Fibroblast of lung (primary cell): Measurements from ENCODE around the gene EPB41. TPM values are rescaled to one million over a fixed set of nuclear protein-coding genes. Genes with fewer than 3 reads are reported as not detected.
A peak's percentile ranks its signal among the peaks of the same experiment; 100 is the strongest.

Experiments
- DNase-seq, 2 donors: peaks; one replicate each; pipeline versions ENCODE4 v3.0.0 to v3.0.0-alpha.2; 2010; ENCODE audit warnings: low read depth in 2 of 2
- H2AFZ ChIP-seq: 2 replicates; pipeline ENCODE4 v1.5.1; 2012; ENCODE audit warnings: low read length, control low read depth, inconsistent platforms
- H3K27ac ChIP-seq: 2 replicates; pipeline ENCODE4 v1.5.1; 2011; ENCODE audit warnings: low read length, control low read depth; ENCODE audit not compliant: insufficient read depth
- H3K27me3 ChIP-seq: 2 replicates; pipeline ENCODE4 v1.5.1; 2011; ENCODE audit warnings: mild to moderate bottlenecking, low read length; ENCODE audit not compliant: control insufficient read depth, insufficient read depth
- H3K36me3 ChIP-seq: 2 replicates; pipeline ENCODE4 v1.5.1; 2011; ENCODE audit warnings: low read length; ENCODE audit not compliant: control insufficient read depth, insufficient read depth
- H3K4me1 ChIP-seq: 2 replicates; pipeline ENCODE4 v1.5.1; 2011; ENCODE audit warnings: low read length; ENCODE audit not compliant: control insufficient read depth, insufficient read depth; ENCODE audit errors: extremely low read depth
- H3K4me2 ChIP-seq: 2 replicates; pipeline ENCODE4 v1.5.1; 2011; ENCODE audit warnings: low read length, control low read depth; ENCODE audit not compliant: insufficient read depth; ENCODE audit errors: extremely low read depth
- H3K4me3 ChIP-seq, 4 experiments: fragments of 200-600 bp in 1 of 4; sonication (generic) in 1 of 4; replicated peaks in 1 of 4; 2 replicates each; pipeline ENCODE4 v1.5.1; 2011 to 2016; ENCODE audit warnings: low read length in 4 of 4, low read depth in 3 of 4, mild to moderate bottlenecking in 3 of 4, control low read depth in 2 of 4, inconsistent platforms in 1 of 4, mixed read lengths in 1 of 4; ENCODE audit not compliant: insufficient read depth in 1 of 4; ENCODE audit errors: control extremely low read depth in 1 of 4
- H3K79me2 ChIP-seq: 2 replicates; pipeline ENCODE4 v1.5.1; 2012; ENCODE audit warnings: mild to moderate bottlenecking, low read length, inconsistent platforms; ENCODE audit not compliant: control insufficient read depth, insufficient read depth
- H3K9ac ChIP-seq: 2 replicates; pipeline ENCODE4 v1.5.1; 2011; ENCODE audit warnings: mild to moderate bottlenecking, low read length, control low read depth; ENCODE audit not compliant: insufficient read depth
- H3K9me3 ChIP-seq: 2 replicates; pipeline ENCODE4 v1.5.1; 2012; ENCODE audit warnings: low read depth, low read length; ENCODE audit not compliant: control insufficient read depth, insufficient read depth
- H4K20me1 ChIP-seq: 2 replicates; pipeline ENCODE4 v1.5.1; 2011; ENCODE audit warnings: low read length; ENCODE audit not compliant: control insufficient read depth, insufficient read depth; ENCODE audit errors: extremely low read depth
- EZH2 ChIP-seq: IDR thresholded peaks from 2 replicates; pipeline ENCODE4 v1.5.1; 2012; ENCODE audit warnings: low read length, control low read depth, mild to moderate bottlenecking; ENCODE audit errors: missing control alignments
- polyA plus RNA-seq, 2 donors: library from polyadenylated mRNA; depleted of rRNA in 1 of 2; stranded (reverse) in 1 of 2; unstranded in 1 of 2; fragments of >200 nt; gene quantifications; 2 replicates each; pipeline ENCODE4 v1.2.1, GENCODE V29; 2011 to 2012; ENCODE audit warnings: missing spikeins in 1 of 2
- total RNA-seq: library from RNA; depleted of rRNA; stranded (reverse); fragments of >200 nt; gene quantifications from 2 replicates; pipeline ENCODE4 v1.2.1, GENCODE V29; 2014
- TF ChIP-seq, protein P1 (sequence below), 2 donors: IDR thresholded peaks in 1 of 2; conservative IDR thresholded peaks in 1 of 2; 1 replicate in 1 of 2; 2 replicates in 1 of 2; pipeline ENCODE4 v1.5.1; 2011 to 2012; ENCODE audit warnings: low read length in 2 of 2, control low read depth in 1 of 2, inconsistent platforms in 1 of 2, low read depth in 1 of 2, mild to moderate bottlenecking in 1 of 2

EPB41 gene
- total and polyA plus RNA-seq, 2 donors (not counting 1 experiment from before 2014, with no cell fraction given) = 7.4 to 38.0 TPM

DNA sequence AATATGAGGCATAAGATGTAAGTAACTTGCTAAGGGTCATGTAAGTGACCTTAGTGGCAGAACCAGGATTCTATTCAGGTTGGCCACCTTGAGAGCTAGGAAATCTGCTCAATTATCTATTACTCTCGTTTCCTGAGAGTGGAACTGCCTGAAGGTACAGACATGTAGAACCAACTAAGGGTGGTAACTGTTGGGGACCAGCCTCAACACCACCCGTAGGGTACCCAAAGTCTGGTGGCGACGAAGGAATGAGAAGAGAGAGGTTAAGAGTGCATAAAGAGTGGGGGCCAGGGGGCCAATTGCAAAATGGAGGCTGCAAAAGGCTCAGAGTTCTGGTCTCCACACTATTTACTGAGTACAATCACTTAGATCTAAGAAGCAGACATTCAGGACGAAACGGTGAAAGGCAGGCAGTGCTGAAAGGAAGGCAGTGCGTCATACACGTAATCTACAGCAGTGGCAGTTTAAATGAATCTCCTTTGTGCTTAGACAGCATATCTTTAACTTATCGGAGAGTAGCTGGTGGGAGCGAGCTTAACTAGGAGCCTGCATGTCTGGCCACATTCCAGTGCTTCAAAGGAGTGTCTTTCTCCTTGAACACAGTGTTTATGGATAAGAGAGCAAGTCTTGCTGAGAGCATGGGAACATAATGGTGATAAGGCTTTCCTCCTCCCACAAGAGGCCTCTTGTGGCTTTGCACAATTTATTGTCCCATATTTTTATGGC, 242.3 kb downstream of the EPB41 start:
- Histone ChIP-seq H3K9ac (no peak overlapping the region), H3K4me1 (peaks cover 3% of the 10 kb centered on the region), H3K9me3 (no peaks in the 10 kb centered on the region), H3K4me3 (no peak overlapping the region), H4K20me1 (no peaks in the 10 kb centered on the region), H3K27ac (peak overlapping the region; percentile 16), H3K4me2 (no peak overlapping the region), H3K79me2 (peaks cover 38% of the 10 kb centered on the region), H3K36me3 (peaks cover 16% of the 10 kb centered on the region), H3K27me3 (no peaks in the 10 kb centered on the region), H2AFZ (no peak overlapping the region)
- TF ChIP-seq, protein P1, sequence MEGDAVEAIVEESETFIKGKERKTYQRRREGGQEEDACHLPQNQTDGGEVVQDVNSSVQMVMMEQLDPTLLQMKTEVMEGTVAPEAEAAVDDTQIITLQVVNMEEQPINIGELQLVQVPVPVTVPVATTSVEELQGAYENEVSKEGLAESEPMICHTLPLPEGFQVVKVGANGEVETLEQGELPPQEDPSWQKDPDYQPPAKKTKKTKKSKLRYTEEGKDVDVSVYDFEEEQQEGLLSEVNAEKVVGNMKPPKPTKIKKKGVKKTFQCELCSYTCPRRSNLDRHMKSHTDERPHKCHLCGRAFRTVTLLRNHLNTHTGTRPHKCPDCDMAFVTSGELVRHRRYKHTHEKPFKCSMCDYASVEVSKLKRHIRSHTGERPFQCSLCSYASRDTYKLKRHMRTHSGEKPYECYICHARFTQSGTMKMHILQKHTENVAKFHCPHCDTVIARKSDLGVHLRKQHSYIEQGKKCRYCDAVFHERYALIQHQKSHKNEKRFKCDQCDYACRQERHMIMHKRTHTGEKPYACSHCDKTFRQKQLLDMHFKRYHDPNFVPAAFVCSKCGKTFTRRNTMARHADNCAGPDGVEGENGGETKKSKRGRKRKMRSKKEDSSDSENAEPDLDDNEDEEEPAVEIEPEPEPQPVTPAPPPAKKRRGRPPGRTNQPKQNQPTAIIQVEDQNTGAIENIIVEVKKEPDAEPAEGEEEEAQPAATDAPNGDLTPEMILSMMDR (conservative IDR thresholded peaks at IDR 0.05 in 1 of 2, IDR thresholded peaks at IDR 0.05 in 1 of 2; ENCODE audit: low read depth in 1 of 2, low read length in 2 of 2) = no peak
- no peak for TF ChIP-seq EZH2
- peak; percentile 44 to 50 for DNase-seq

DNA sequence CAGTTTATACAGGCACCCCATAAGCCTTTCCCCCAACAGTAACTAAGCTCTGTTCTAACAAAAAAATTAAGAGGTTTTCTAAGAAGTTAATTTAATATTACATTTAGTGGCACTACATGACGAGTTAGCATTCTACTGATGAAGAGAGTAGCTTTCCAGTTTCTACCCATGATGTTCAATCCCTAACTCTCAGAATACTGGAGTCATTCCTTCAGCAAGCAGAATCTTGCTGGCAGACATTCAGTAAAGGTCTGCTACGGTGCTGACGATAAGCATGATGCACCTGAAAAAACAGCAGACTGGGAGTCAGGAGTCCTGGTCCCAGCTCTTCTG, 242.9 kb downstream of the EPB41 start:
- no peak for DNase-seq
- H3K9ac ChIP-seq = no peak overlapping the region
- H3K4me3 ChIP-seq = no peak overlapping the region
- H3K4me1 ChIP-seq = peaks cover 3% of the 10 kb centered on the region
- no peak overlapping the region for H2AFZ ChIP-seq
- H3K36me3 ChIP-seq = peaks cover 13% of the 10 kb centered on the region
- no peak overlapping the region for H3K27ac ChIP-seq
- no peaks in the 10 kb centered on the region for H3K9me3 ChIP-seq
- H3K79me2 ChIP-seq = peaks cover 42% of the 10 kb centered on the region
- no peaks in the 10 kb centered on the region for H3K27me3 ChIP-seq
- TF ChIP-seq, protein P1 (conservative IDR thresholded peaks at IDR 0.05 in 1 of 2, IDR thresholded peaks at IDR 0.05 in 1 of 2; ENCODE audit: low read depth in 1 of 2, low read length in 2 of 2) = no peak
- TF ChIP-seq EZH2 = no peak
- no peaks in the 10 kb centered on the region for H4K20me1 ChIP-seq
- H3K4me2 ChIP-seq = no peak overlapping the region

DNA sequence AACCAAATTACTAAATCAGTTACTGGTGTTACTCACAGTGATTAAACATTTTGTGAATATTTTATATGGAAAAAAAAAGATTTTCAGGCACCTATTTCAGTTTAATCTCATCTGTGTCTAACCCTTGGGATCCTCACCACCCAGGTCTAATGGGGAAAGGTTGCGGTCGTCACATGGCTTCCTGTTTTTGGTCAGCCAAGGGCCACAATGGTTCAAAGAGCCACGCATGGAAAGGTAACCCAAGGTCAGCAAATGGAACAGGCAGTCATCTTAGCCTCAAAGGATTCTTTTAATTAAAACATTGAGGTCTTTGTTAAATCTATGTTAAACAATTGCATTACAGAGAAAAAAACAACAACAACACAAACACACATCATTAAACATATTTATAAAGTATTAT, 245.4 kb downstream of the EPB41 start:
- Histone ChIP-seq H3K36me3 (peaks cover 10% of the 10 kb centered on the region), H4K20me1 (no peaks in the 10 kb centered on the region), H3K4me2 (no peak overlapping the region), H3K4me3 (no peak overlapping the region), H3K4me1 (peaks cover 6% of the 10 kb centered on the region), H2AFZ (no peak overlapping the region), H3K27ac (no peak overlapping the region), H3K9me3 (no peaks in the 10 kb centered on the region), H3K79me2 (peaks cover 66% of the 10 kb centered on the region), H3K9ac (no peak overlapping the region), H3K27me3 (no peaks in the 10 kb centered on the region)
- TF ChIP-seq EZH2 = no peak
- TF ChIP-seq, protein P1 (conservative IDR thresholded peaks at IDR 0.05 in 1 of 2, IDR thresholded peaks at IDR 0.05 in 1 of 2; ENCODE audit: low read depth in 1 of 2, low read length in 2 of 2) = no peak
- no peak for DNase-seq
